ENCODE results near the gene CYP2C9. TPM values are rescaled to one million over a fixed set of nuclear protein-coding genes. Genes with fewer than 3 reads are reported as not detected.
A peak's percentile ranks its signal among the peaks of the same experiment; 100 is the strongest.
"Not testable (repeated sequence)": the region's sequence is repeated elsewhere in the genome, so short reads cannot be mapped to it uniquely, and the experiment has no call there.

CYP2C9 gene
- total RNA-seq, 1 donor from 2014 or later: not detected

DNA sequence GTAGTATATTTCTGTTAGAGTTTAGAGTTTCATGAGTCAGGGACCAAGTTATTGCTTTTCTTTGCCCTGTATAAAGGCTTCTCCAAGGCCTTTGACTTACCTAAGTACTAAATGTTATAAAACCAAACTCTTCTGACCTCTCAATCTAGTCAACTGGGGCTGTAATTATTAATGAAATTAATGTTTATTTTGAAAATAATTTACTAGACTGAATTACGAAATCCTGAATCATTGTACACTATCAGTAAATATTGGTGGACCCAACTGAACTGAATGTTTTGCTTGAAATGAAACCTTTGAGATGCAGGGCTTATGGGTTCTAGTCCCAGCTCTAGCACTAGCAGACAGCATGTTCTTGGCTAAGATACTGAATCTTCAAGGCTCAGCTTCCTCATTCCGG, 1.7 kb upstream of the CYP2C9 start:
- Mint-ChIP-seq H3K36me3 (no peaks in the 10 kb centered on the region), H3K27ac (no peak overlapping the region), H3K4me1 (no peaks in the 10 kb centered on the region), H3K27me3 (ENCODE audit: insufficient read depth, low read depth) (peaks cover 2% of the 10 kb centered on the region), H3K4me3 (no peak overlapping the region), H3K9me3 (no peaks in the 10 kb centered on the region)
- no peaks in the 10 kb centered on the region for H3K36me3 ChIP-seq
- no peak overlapping the region for H3K4me3 ChIP-seq
- no peak overlapping the region for H3K4me2 ChIP-seq
- H3K9me3 ChIP-seq (ENCODE audit: low read depth): no peaks in the 10 kb centered on the region
- H3K4me1 ChIP-seq: no peaks in the 10 kb centered on the region
- no peak for DNase-seq (ENCODE audit: low spot score)
- no peak overlapping the region for H3K27ac ChIP-seq
- no peak overlapping the region for H2AFZ ChIP-seq (replicated peaks)
- no peaks in the 10 kb centered on the region for H3F3A ChIP-seq (ENCODE audit: low read depth)
- TF ChIP-seq EZH2phosphoT487 (IDR thresholded peaks at IDR 0.05): no peak
- no peak for TF ChIP-seq EZH2 (IDR thresholded peaks at IDR 0.05)
- TF ChIP-seq, protein P1, sequence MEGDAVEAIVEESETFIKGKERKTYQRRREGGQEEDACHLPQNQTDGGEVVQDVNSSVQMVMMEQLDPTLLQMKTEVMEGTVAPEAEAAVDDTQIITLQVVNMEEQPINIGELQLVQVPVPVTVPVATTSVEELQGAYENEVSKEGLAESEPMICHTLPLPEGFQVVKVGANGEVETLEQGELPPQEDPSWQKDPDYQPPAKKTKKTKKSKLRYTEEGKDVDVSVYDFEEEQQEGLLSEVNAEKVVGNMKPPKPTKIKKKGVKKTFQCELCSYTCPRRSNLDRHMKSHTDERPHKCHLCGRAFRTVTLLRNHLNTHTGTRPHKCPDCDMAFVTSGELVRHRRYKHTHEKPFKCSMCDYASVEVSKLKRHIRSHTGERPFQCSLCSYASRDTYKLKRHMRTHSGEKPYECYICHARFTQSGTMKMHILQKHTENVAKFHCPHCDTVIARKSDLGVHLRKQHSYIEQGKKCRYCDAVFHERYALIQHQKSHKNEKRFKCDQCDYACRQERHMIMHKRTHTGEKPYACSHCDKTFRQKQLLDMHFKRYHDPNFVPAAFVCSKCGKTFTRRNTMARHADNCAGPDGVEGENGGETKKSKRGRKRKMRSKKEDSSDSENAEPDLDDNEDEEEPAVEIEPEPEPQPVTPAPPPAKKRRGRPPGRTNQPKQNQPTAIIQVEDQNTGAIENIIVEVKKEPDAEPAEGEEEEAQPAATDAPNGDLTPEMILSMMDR (IDR thresholded peaks at IDR 0.05): no peak
- H3K27me3 ChIP-seq: no peaks in the 10 kb centered on the region
- no peak overlapping the region for H3K9ac ChIP-seq
- H3K79me2 ChIP-seq (ENCODE audit: low read depth): no peaks in the 10 kb centered on the region
- no peaks in the 10 kb centered on the region for H4K20me1 ChIP-seq (ENCODE audit: low read depth)

DNA sequence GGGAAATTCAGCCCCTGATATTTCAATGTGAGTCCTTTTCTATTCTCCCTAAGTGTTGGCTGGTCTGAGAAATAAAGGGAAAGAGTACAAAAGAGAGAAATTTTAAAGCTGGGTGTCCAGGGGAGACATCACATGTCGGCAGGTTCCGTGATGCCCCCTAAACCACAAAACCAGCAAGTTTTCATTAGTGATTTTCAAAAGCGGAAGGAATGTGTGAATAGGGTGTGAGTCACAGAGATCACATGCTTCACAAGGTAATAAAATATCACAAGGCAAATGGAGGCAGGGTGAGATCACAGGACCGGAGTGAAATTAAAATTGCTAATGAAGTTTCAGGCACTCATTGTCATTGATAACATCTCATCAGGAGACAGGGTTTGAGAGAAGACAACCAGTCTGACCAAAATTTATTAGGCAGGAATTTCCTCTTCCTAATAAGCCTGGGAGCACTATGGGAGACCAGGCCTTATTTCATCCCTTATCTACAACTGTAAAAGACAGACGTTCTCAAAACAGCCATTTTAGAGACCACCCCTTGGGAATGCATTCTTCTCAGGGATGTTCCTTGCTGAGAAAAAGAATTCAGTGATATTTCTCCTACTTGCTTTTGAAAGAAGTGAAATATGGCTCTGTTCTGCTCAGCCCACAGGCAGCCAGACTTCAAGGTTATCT, 5.1 kb downstream of the CYP2C9 start:
- not testable (repeated sequence) for H4K20me1 ChIP-seq (ENCODE audit: low read depth); DNase-seq (ENCODE audit: low spot score); H3K27me3 Mint-ChIP-seq (ENCODE audit: insufficient read depth, low read depth); H3K27ac ChIP-seq; H3K9me3 ChIP-seq (ENCODE audit: low read depth); H3F3A ChIP-seq (ENCODE audit: low read depth); H3K4me1 Mint-ChIP-seq; H3K4me2 ChIP-seq; H3K27me3 ChIP-seq; H3K9ac ChIP-seq; H3K4me1 ChIP-seq; H3K36me3 ChIP-seq; H3K27ac Mint-ChIP-seq; H3K36me3 Mint-ChIP-seq; H3K4me3 ChIP-seq; H3K4me3 Mint-ChIP-seq; H3K79me2 ChIP-seq (ENCODE audit: low read depth); H2AFZ ChIP-seq (replicated peaks)
- H3K9me3 Mint-ChIP-seq: peaks cover 20% of the 10 kb centered on the region

DNA sequence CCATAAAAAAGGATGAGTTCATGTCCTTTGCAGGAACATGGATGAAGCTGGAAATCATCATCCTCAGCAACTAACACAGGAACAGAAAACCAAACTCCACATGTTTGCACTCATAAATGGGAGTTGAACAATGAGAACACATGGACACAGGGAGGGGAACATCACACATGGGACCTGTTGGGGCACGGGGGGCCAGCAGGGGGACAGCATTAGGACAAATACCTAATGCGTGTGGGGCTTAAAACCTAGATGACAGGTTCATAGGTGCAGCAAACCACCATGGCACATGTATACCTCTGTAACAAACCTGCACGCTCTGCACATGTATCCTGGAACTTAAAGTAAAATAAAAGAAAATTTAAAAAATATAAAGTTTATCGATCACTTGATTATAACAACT, 7.7 kb downstream of the CYP2C9 start:
- not testable (repeated sequence) for H4K20me1 ChIP-seq (ENCODE audit: low read depth); H3K9me3 ChIP-seq (ENCODE audit: low read depth); H3K27me3 ChIP-seq; H2AFZ ChIP-seq (replicated peaks); H3K4me1 Mint-ChIP-seq; H3K27ac Mint-ChIP-seq; H3K27me3 Mint-ChIP-seq (ENCODE audit: insufficient read depth, low read depth); DNase-seq (ENCODE audit: low spot score); H3K79me2 ChIP-seq (ENCODE audit: low read depth); H3K36me3 Mint-ChIP-seq; H3K4me3 Mint-ChIP-seq; H3K4me1 ChIP-seq; H3F3A ChIP-seq (ENCODE audit: low read depth); H3K9ac ChIP-seq; H3K4me3 ChIP-seq; H3K27ac ChIP-seq; H3K36me3 ChIP-seq; H3K4me2 ChIP-seq
- H3K9me3 Mint-ChIP-seq: peaks cover 20% of the 10 kb centered on the region

DNA sequence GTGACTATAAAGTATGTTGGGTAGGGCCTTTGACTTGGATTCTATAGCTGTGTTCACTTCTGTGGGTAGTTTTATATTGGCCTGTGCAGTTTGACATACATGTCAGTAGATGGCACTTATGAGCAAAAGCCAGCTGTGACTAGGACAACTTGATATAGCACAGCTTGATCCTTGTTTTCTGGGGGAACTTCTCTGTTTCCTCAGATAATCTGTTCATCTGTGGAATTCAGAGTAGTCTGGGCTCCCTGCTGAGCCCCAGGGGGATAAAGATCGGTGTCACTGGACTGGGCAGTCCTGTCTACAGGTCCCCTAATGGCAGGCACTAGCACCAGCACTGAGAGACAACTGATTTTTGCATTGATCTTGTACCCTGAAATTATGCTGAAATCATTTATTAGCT, 25.4 kb downstream of the CYP2C9 start:
- H3K4me3 ChIP-seq: no peak overlapping the region
- Mint-ChIP-seq H3K27me3 (ENCODE audit: insufficient read depth, low read depth) (peaks cover 5% of the 10 kb centered on the region), H3K4me3 (no peak overlapping the region), H3K9me3 (peaks cover 2% of the 10 kb centered on the region), H3K4me1 (no peaks in the 10 kb centered on the region), H3K27ac (no peak overlapping the region), H3K36me3 (no peaks in the 10 kb centered on the region)
- no peak overlapping the region for H2AFZ ChIP-seq (replicated peaks)
- no peaks in the 10 kb centered on the region for H3K36me3 ChIP-seq
- H3F3A ChIP-seq (ENCODE audit: low read depth): no peaks in the 10 kb centered on the region
- peak; percentile 90 for DNase-seq (ENCODE audit: low spot score)
- H3K27me3 ChIP-seq: no peaks in the 10 kb centered on the region
- H4K20me1 ChIP-seq (ENCODE audit: low read depth): no peaks in the 10 kb centered on the region
- no peaks in the 10 kb centered on the region for H3K9me3 ChIP-seq (ENCODE audit: low read depth)
- H3K79me2 ChIP-seq (ENCODE audit: low read depth): no peaks in the 10 kb centered on the region
- no peak overlapping the region for H3K9ac ChIP-seq
- H3K4me2 ChIP-seq: no peak overlapping the region
- H3K4me1 ChIP-seq: peaks cover 6% of the 10 kb centered on the region
- no peak overlapping the region for H3K27ac ChIP-seq
- TF ChIP-seq, protein P1 (IDR thresholded peaks at IDR 0.05): peak; percentile 72
- TF ChIP-seq EZH2 (IDR thresholded peaks at IDR 0.05): no peak

Measured in neural progenitor cell (in vitro differentiated cells).